ENCODE results near the gene SLC35G1. TPM values are rescaled to one million over a fixed set of nuclear protein-coding genes. Genes with fewer than 3 reads are reported as not detected.
A peak's percentile ranks its signal among the peaks of the same experiment; 100 is the strongest.

The SLC35G1 gene
- total and polyA plus RNA-seq, 10 donors, result 1.2 to 7.9 (median 3.7) TPM

DNA sequence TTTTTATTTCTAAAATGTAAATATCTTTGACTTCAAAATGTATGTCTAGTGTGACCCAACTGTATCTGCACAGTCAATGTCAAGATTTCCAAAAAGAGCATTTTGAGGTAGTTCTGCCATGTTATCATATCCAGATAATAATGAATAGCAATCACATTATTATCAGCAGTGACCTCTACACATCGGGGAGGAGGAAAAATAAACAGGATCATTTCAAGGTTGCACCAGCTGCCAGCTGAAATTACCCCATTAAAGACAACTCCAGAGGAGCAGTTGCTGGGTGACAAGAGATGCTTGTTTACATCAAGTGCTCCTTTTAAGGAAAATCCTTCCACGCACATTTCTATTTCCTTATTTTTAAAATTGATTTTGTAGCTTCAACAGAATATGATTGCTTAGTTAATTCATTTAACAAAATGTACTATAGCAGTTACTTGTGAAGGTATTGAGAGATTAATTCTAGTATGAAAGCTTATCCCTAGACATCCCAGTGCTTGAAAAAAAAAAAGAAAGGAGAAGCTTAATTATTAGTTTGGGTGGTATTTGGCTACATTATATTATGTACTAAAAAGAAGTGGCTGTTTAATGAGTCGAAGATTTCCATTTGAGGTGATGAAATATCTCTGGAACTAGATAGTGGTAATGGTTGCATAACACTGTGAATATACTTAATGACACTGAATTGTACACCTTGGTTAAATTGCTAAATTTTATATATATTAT, 19.3 kb upstream of the SLC35G1 start:
- TF ChIP-seq POLR2AphosphoS5 (IDR thresholded peaks at IDR 0.05) (no peak), POLR2A (IDR thresholded peaks at IDR 0.05) (no peak), CTCF (IDR thresholded peaks at IDR 0.05 in 8 of 11, conservative IDR thresholded peaks at IDR 0.05 in 3 of 11) (no peak)

DNA sequence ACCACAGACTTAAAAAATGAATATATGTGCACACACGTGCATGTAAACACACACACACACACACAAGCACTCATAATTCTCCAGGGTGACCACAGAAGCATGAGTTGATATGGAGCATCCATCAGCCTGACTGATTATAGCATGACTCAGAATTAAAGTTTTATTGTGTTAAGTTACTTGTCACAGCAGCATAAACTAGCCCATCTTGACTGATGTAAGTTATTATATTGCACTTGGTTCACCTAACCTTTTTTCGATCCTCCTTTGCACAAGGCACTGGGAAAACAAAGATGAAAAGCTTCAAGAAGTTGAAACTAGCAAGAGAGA, 18.8 kb upstream of the SLC35G1 start:
- Histone ChIP-seq H3K4me1 (no peaks in the 10 kb centered on the region), H3K4me3 (no peak overlapping the region), H3K27ac (no peak overlapping the region), H3K27me3 (replicated peaks in 1 of 7) (peaks cover 0 to 8% (median 0%) of the 10 kb centered on the region in 7 donors), H3K36me3 (no peaks in the 10 kb centered on the region), H3K9me3 (no peaks in the 10 kb centered on the region)
- DNase-seq, result no peak
- TF ChIP-seq POLR2A (IDR thresholded peaks at IDR 0.05) (no peak), POLR2AphosphoS5 (IDR thresholded peaks at IDR 0.05) (no peak), CTCF (IDR thresholded peaks at IDR 0.05 in 8 of 11, conservative IDR thresholded peaks at IDR 0.05 in 3 of 11) (no peak)
- WGBS, 5 donors, result 78 to 95% (median 88%) methylated on average over 2 of the region's 2 CpGs
- intact Hi-C loops (cut with DNase I; ENCODE audit: low total_unique reads), result no loop called here

More for the DNA sequence above, 19.3 kb upstream of the SLC35G1 start:
- DNase-seq, result no peak
- Histone ChIP-seq H3K4me3 (no peak overlapping the region), H3K9me3 (no peaks in the 10 kb centered on the region), H3K27ac (peak overlapping the region in 1 of 8 donors; percentile 16), H3K4me1 (no peaks in the 10 kb centered on the region), H3K36me3 (no peaks in the 10 kb centered on the region), H3K27me3 (replicated peaks in 1 of 7) (peaks cover 0 to 8% (median 0%) of the 10 kb centered on the region in 7 donors)
- intact Hi-C loops (cut with DNase I; ENCODE audit: low total_unique reads), result no loop called here
- 65 to 72% (median 69%) methylated on average over 3 of the region's 3 CpGs for WGBS, 5 donors

GRCh38 chr10:93876381-93876780, 17.4 kb upstream of the SLC35G1 start:
- no peak for DNase-seq
- Histone ChIP-seq H3K9me3 (no peaks in the 10 kb centered on the region), H3K27ac (no peak overlapping the region), H3K36me3 (no peaks in the 10 kb centered on the region), H3K4me3 (no peak overlapping the region), H3K4me1 (no peaks in the 10 kb centered on the region), H3K27me3 (replicated peaks in 1 of 7) (peaks cover 0 to 8% (median 0%) of the 10 kb centered on the region in 7 donors)
- intact Hi-C loops (cut with DNase I; ENCODE audit: low total_unique reads), result no loop called here
- TF ChIP-seq POLR2A (IDR thresholded peaks at IDR 0.05), result no peak
- TF ChIP-seq CTCF (IDR thresholded peaks at IDR 0.05 in 8 of 11, conservative IDR thresholded peaks at IDR 0.05 in 3 of 11), result no peak

GRCh38 chr10:93879273-93879672, 14.5 kb upstream of the SLC35G1 start:
- intact Hi-C loops (cut with DNase I; ENCODE audit: low total_unique reads), result no loop called here
- no peak for DNase-seq
- Histone ChIP-seq H3K36me3 (no peaks in the 10 kb centered on the region), H3K4me3 (no peak overlapping the region), H3K27me3 (replicated peaks in 1 of 7) (peaks cover 0 to 14% (median 0%) of the 10 kb centered on the region in 7 donors), H3K9me3 (no peaks in the 10 kb centered on the region), H3K27ac (no peak overlapping the region), H3K4me1 (no peaks in the 10 kb centered on the region)
- TF ChIP-seq CTCF (IDR thresholded peaks at IDR 0.05 in 8 of 11, conservative IDR thresholded peaks at IDR 0.05 in 3 of 11) (no peak), POLR2A (IDR thresholded peaks at IDR 0.05) (no peak), POLR2AphosphoS5 (IDR thresholded peaks at IDR 0.05) (no peak)

Measured in spleen (tissue), 11 donors.